HG03439 (cell line): ENCODE data around the gene SLC34A1.
A peak's percentile ranks its signal among the peaks of the same experiment; 100 is the strongest.

Source experiments
- ATAC-seq: cut with Tn5 transposase; IDR thresholded peaks from one replicate; pipeline ENCODE4 v1.9.1; 2021; ENCODE audit warnings: mild to moderate bottlenecking, moderate library complexity; ENCODE audit not compliant: unreplicated experiment

Gene SLC34A1

DNA sequence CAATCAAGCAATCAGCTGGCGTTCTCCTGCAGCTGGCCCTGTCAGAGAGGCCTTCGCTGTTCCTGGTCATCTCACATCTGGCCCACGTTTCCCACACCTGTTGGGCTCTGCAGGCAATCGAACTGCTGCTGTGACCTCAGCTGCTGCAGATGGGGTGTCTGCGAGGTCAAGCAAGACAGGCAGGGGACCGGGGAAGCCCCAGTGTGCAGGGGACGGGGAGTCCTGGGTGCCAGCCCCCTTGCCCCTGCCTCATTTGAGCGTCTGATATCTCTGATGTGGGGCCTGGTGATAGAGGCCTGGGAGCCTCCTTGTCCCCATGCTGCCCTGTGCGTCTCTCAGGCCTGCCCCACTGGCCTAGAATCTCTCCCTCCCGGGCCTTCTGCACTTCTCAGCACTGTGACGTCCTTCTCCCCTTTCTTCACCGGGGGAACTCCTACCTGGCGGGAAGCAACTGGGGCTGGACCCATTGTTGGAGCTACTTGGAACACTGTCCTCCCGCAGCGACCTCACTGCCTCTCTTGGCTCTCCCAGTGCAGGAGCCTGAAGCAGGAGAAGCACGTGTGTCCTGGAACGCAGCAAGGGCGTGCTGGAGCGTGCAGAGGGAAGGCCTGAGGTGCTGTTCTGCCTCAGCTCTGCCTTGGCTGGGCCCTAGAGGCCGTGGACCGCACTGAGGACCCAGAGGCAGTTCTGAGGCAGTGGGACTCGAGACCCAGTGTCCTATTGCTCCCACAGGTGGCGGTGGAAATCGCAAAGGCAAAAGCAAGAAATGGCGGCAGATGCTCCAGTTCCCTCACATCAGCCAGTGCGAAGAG is 46.1 kb downstream of the SLC34A1 start:
- no peak for ATAC-seq

DNA sequence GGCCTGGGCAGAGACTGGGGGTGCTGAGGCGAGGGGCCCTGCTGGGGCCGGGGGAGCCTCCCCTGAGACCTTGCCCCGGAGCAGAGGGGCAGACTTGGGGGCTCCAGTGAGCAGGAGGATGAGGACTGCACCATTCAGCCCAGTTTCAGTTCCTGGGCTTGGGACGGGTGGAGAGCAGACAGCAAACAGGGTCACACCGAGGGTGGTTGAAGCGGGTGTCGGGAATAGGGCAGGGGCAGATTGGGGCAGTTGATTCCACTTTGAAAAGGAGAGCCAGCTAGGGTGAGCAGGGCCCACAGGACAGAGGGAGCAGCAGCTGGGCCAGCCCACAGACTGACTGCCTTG is 46.7 kb downstream of the SLC34A1 start:
- ATAC-seq, result no peak

GRCh38 chr5:177431317-177432142 is 47.3 kb downstream of the SLC34A1 start:
- peak; percentile 33 for ATAC-seq

DNA sequence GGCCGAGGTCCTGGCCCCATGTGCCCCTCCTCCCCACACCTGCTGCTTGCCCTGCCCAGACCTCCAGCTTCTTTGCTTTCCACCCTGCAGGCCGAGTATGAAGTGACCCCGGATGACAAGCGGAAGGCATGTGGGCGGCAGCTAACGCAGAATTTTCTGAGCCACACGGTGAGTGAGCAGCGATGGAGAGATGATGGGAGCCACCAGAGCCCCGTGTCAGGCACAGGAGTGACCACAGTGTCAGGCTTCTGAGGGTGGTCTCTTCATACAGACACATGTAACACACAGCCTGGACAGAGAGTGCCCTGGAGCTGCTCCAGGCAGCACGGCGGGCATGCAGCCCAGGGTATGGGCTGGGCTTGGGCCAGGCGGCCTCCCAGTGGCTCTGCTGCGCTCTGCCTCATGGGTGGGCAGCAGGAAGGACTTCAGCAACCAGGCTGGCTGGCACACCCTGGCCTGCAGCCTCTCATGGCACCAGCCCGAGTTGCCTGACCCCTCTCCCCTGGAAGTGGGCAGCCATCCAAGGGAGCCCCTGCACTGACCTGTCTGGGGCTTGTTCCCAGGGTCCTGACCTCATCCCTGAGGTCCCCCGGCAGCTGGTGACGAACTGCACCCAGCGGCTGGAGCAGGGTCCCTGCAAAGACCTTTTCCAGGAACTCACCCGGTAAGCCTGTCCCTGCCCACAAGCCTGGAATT is 48.1 kb downstream of the SLC34A1 start:
- ATAC-seq, result no peak

- no peak for ATAC-seq
These were observed 48.8 kb downstream of the SLC34A1 start for GRCh38 chr5:177432839-177433657.

GRCh38 chr5:177433658-177434217 is 49.5 kb downstream of the SLC34A1 start:
- no peak for ATAC-seq

DNA sequence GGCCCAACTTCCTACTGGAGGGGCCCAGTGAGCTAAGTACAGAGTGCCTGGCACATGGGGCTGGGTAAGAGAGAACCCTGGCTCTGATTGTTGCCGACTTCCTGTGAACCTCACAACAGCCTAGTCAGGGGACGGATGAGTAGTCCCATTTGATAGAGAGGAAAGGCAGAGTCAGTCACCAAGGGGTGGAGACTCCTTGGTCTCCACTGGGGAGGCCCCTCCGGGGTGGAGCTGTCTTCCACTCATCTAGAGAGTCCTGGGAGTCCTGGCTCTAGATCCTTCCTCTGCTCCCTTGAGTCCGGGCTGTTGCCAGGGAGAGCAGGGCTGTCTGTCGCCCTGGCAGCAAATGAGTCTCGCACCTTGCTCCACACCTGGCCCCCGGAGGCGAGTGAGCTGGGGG is 50.2 kb downstream of the SLC34A1 start:
- no peak for ATAC-seq

- no peak for ATAC-seq
These were observed 50.9 kb downstream of the SLC34A1 start for GRCh38 chr5:177434942-177435738.

- no peak for ATAC-seq
These were observed 51.8 kb downstream of the SLC34A1 start for GRCh38 chr5:177435847-177436536.

- ATAC-seq, result no peak
These were observed 53.4 kb downstream of the SLC34A1 start for GRCh38 chr5:177437623-177438022.

GRCh38 chr5:177438468-177438867 is 54.2 kb downstream of the SLC34A1 start:
- ATAC-seq, result no peak

GRCh38 chr5:177439518-177440053 is 55.4 kb downstream of the SLC34A1 start:
- ATAC-seq, result no peak

DNA sequence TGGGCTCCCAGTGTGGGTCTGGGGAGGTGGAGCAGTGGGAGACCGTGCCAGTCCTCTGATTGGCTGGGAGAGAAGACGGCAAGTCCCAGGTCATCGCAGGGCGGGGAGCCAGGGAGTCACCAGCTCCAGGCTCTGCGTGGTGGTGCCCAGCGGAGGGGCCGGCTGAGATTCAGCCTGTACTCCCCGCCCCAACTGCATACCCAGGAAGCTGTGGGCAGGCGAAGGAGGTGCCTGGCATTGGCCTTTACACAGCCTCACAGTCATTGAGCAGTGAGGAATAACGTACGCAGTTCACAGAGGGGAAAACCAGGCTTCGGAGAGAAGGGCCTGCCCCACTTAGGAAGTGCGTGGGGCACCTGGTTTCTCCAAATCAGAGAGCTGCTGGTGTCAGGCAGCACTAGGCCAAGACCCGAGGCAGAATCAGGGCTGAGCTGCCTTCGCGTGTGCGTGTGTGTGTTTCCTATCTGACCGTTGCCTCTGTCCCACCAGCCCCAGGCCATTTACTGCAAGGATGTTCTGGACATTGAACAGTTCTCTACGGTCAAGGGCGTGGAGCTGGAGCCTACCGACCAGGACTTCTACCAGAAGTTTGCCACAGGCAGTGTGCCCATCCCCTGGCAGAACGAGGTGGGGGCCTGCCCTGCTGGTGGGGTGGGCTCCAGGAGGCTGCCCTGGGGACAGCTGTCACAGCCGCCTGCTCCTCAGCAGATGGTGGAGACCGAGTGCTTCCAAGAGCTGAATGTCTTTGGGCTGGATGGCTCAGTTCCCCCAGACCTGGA is 56.2 kb downstream of the SLC34A1 start:
- no peak for ATAC-seq

GRCh38 chr5:177440990-177441780 is 57.0 kb downstream of the SLC34A1 start:
- no peak for ATAC-seq

GRCh38 chr5:177442066-177442826 is 58.0 kb downstream of the SLC34A1 start:
- ATAC-seq, result no peak
